HCT116 (cell line): Measurements from ENCODE around the gene TNC. TPM values are rescaled to one million over a fixed set of nuclear protein-coding genes. Genes with fewer than 3 reads are reported as not detected.

Experiments used
- ATAC-seq: fragments of 200-7000 bp; cut with Tn5 transposase; 2 replicates; pipeline ENCODE4 v1.9.1; 2020; ENCODE audit warnings: mild to moderate bottlenecking, moderate library complexity
- BruUV-seq: library from RNA; stranded (reverse); fragments of 400-500 nt; replicated peaks from 2 replicates; lab custom pipeline; 2021; lab: Mats Ljungman, UMichigan
- CTCF ChIA-PET: fragments of 300-600 bp; sonication (Branson Sonifier 250); formaldehyde crosslinking; loops from one replicate; lab custom pipeline; 2021; ENCODE audit warnings: antibody characterized with exemption; lab: Charles Lee
- POLR2A ChIA-PET: fragments of 300-600, 350-600 bp; sonication (Branson Sonifier 250); formaldehyde crosslinking; loops from one replicate; lab custom pipeline; 2021; ENCODE audit warnings: antibody characterized with exemption; lab: Charles Lee
- RAD21 ChIA-PET, 2 experiments: fragments of 300-600 bp; sonication (Branson Sonifier 250); formaldehyde crosslinking; loops; one replicate each; lab custom pipeline; 2023; ENCODE audit warnings: low total read pairs in 2 of 2; ENCODE audit not compliant: uncharacterized antibody in 2 of 2, unreplicated experiment in 2 of 2, low non-redundant PET in 1 of 2; lab: Charles Lee
- DNase-seq: peaks from one replicate; pipeline ENCODE4 v3.0.0-alpha.2; 2010; ENCODE audit warnings: low read depth, low spot score
- H2AFZ ChIP-seq: fragments of 200-600 bp; shearing (Covaris generic), sonication (generic); 2 replicates; pipeline ENCODE4 v1.6.1; 2017; ENCODE audit warnings: low read depth, mixed run types, mixed read lengths, antibody characterized with exemption, low read length; ENCODE audit not compliant: poor library complexity, severe bottlenecking
- H3K27ac ChIP-seq: 2 replicates; pipeline ENCODE4 v1.5.1; 2012; ENCODE audit warnings: low read depth, low read length
- H3K27me3 ChIP-seq: fragments of 200-600 bp; sonication (generic); 2 replicates; pipeline ENCODE4 v1.6.1; 2016; ENCODE audit warnings: mixed run types, low read length, mixed read lengths; ENCODE audit not compliant: insufficient read depth
- H3K36me3 ChIP-seq, 2 experiments: fragments of 200-500 bp in 1 of 2; fragments of 200-600 bp in 1 of 2; sonication (Bioruptor generic) in 1 of 2; sonication (generic) in 1 of 2; 2 replicates each; pipeline versions ENCODE4 v1.5.1 to v1.6.1; 2014 to 2016; ENCODE audit warnings: low read length in 2 of 2, inconsistent platforms in 1 of 2, mixed read lengths in 1 of 2, mixed run types in 1 of 2; ENCODE audit not compliant: insufficient read depth in 2 of 2, control insufficient read depth in 1 of 2
- H3K4me1 ChIP-seq, 2 experiments: fragments of 200-600 bp in 1 of 2; sonication (generic) in 1 of 2; 2 replicates each; pipeline versions ENCODE4 v1.5.1 to v1.6.1; 2012 to 2017; ENCODE audit warnings: low read length in 2 of 2, inconsistent platforms in 1 of 2, mild to moderate bottlenecking in 1 of 2, mixed read lengths in 1 of 2, mixed run types in 1 of 2, moderate library complexity in 1 of 2; ENCODE audit not compliant: insufficient read depth in 2 of 2, control insufficient read depth in 1 of 2
- H3K4me2 ChIP-seq: fragments of 200-600 bp; sonication (generic); 2 replicates; pipeline ENCODE4 v1.6.1; 2017; ENCODE audit warnings: mixed run types, low read length, mixed read lengths
- H3K4me3 ChIP-seq, 2 experiments: fragments of 200-600 bp in 1 of 2; sonication (generic) in 1 of 2; replicated peaks in 1 of 2; 2 replicates each; pipeline ENCODE4 v1.5.1; 2011 to 2016; ENCODE audit warnings: low read length in 2 of 2, control low read depth in 1 of 2, low read depth in 1 of 2, mild to moderate bottlenecking in 1 of 2, mixed read lengths in 1 of 2, mixed run types in 1 of 2
- H3K79me2 ChIP-seq: fragments of 200-600 bp; sonication (generic); 2 replicates; pipeline ENCODE4 v1.6.1; 2017; ENCODE audit warnings: mild to moderate bottlenecking, mixed run types, low read length, moderate library complexity, mixed read lengths; ENCODE audit not compliant: insufficient read depth
- H3K9ac ChIP-seq: fragments of 200-600 bp; sonication (generic); 2 replicates; pipeline ENCODE4 v1.6.1; 2016; ENCODE audit warnings: low read length, mixed read lengths
- H3K9me2 ChIP-seq: fragments of 200-600 bp; sonication (generic), shearing (Covaris generic); 2 replicates; pipeline ENCODE4 v1.6.1; 2017; ENCODE audit warnings: mixed run types, mild to moderate bottlenecking, moderate library complexity; ENCODE audit not compliant: insufficient read depth
- H3K9me3 ChIP-seq, 2 experiments: fragments of 200-500 bp in 1 of 2; fragments of 200-600 bp in 1 of 2; sonication (Bioruptor generic) in 1 of 2; sonication (generic) in 1 of 2; 2 replicates each; pipeline ENCODE4 v1.6.1; 2014 to 2017; ENCODE audit warnings: low read length in 2 of 2, mixed read lengths in 2 of 2, inconsistent platforms in 1 of 2, low read depth in 1 of 2, mild to moderate bottlenecking in 1 of 2, mixed run types in 1 of 2, moderate library complexity in 1 of 2; ENCODE audit not compliant: control insufficient read depth in 1 of 2, insufficient read depth in 1 of 2
- H4K20me1 ChIP-seq: fragments of 200-600 bp; sonication (generic), shearing (Covaris generic); 2 replicates; pipeline ENCODE4 v1.6.1; 2017; ENCODE audit warnings: mixed run types, mild to moderate bottlenecking, moderate library complexity; ENCODE audit not compliant: insufficient read depth
- CBX3 ChIP-seq: IDR thresholded peaks from 2 replicates; pipeline ENCODE4 v1.6.1; 2012; ENCODE audit warnings: low read depth
- EZH2 ChIP-seq: fragments of 200-600 bp; sonication (generic); IDR thresholded peaks from 2 replicates; pipeline ENCODE4 v1.6.1; 2017; ENCODE audit warnings: antibody characterized with exemption, mixed run types
- FOSL1 ChIP-seq: IDR thresholded peaks from 2 replicates; pipeline ENCODE4 v1.6.1; 2012; ENCODE audit warnings: low read depth
- JUND ChIP-seq: IDR thresholded peaks from 2 replicates; pipeline ENCODE4 v1.6.1; 2012
- MAX ChIP-seq: IDR thresholded peaks from 2 replicates; pipeline ENCODE4 v1.6.1; 2012
- POLR2A ChIP-seq: IDR thresholded peaks from 2 replicates; pipeline ENCODE4 v1.7.0; 2011; ENCODE audit warnings: borderline replicate concordance; ENCODE audit not compliant: insufficient read depth, insufficient read length; ENCODE audit errors: extremely low read depth
- POLR2AphosphoS5 ChIP-seq: IDR thresholded peaks from 2 replicates; pipeline ENCODE4 v1.6.1; 2011; ENCODE audit warnings: mild to moderate bottlenecking, low read depth, low read length, moderate library complexity
- RAD21 ChIP-seq: IDR thresholded peaks from 2 replicates; pipeline ENCODE4 v1.6.1; 2012; ENCODE audit warnings: low read depth, mild to moderate bottlenecking
- REST ChIP-seq: IDR thresholded peaks from 2 replicates; pipeline ENCODE4 v1.6.1; 2012; ENCODE audit warnings: low read depth
- ZNF274 ChIP-seq: fragments of 200-500 bp; sonication (Bioruptor generic); IDR thresholded peaks from 2 replicates; pipeline ENCODE4 v1.6.1; 2014; ENCODE audit warnings: mild to moderate bottlenecking, low read depth, low read length, inconsistent platforms
- intact Hi-C: fragments of 100-400 bp; cut with micrococcal nuclease; formaldehyde crosslinking; loops from 2 replicates; pipeline ENCODE4 v1.10.0; 2022
- total RNA-seq: library from RNA; stranded (reverse); gene quantifications from one replicate; pipeline ENCODE4 v1.2.1, GENCODE V29; 2021; ENCODE audit not compliant: unreplicated experiment
- TF ChIP-seq, protein P1 (sequence below): IDR thresholded peaks from 2 replicates; pipeline ENCODE4 v1.6.1; 2012

The TNC gene
- total RNA-seq, 1 experiment from 2014 or later = 0.49 TPM

GRCh38 chr9:114994768-114995167, 123.2 kb downstream of the TNC start:
- no peak overlapping the region for H3K4me3 ChIP-seq
- H3K9me3 ChIP-seq = no peaks in the 10 kb centered on the region
- RAD21 ChIA-PET = no interaction called here
- intact Hi-C loops = no loop called here
- ATAC-seq = no peak
- DNase-seq = no peak
- no peaks in the 10 kb centered on the region for H3K9me2 ChIP-seq
- CTCF ChIA-PET = no interaction called here
- no TSS peak for BruUV-seq
- H3K36me3 ChIP-seq = no peaks in the 10 kb centered on the region
- no peaks in the 10 kb centered on the region for H3K4me1 ChIP-seq
- H3K27me3 ChIP-seq = peaks cover 32% of the 10 kb centered on the region
- no peaks in the 10 kb centered on the region for H3K79me2 ChIP-seq
- H3K9ac ChIP-seq = no peak overlapping the region
- H3K27ac ChIP-seq = no peak overlapping the region
- H4K20me1 ChIP-seq = no peaks in the 10 kb centered on the region
- POLR2A ChIA-PET = no interaction called here
- no peak overlapping the region for H3K4me2 ChIP-seq
- TF ChIP-seq POLR2AphosphoS5 (no peak), FOSL1 (no peak), REST (no peak), CBX3 (no peak), POLR2A (no peak), MAX (no peak), JUND (no peak), RAD21 (no peak), ZNF274 (no peak), EZH2 (no peak)
- TF ChIP-seq, protein P1, sequence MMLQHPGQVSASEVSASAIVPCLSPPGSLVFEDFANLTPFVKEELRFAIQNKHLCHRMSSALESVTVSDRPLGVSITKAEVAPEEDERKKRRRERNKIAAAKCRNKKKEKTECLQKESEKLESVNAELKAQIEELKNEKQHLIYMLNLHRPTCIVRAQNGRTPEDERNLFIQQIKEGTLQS = no peak
- H2AFZ ChIP-seq = no peak overlapping the region
